NCI-H1417 (cell line): ENCODE measurements around the gene JDP2.

Experiments
- DNase-seq, 3 experiments: peaks; one replicate each; lab custom pipeline; 2025; lab: John Stamatoyannopoulos, UW

The JDP2 gene

GRCh38 chr14:75484711-75485429, 57.0 kb downstream of the JDP2 start:
- DNase-seq, result peak in 1 of 3 experiments; percentile 19

- DNase-seq, result no peak
These were observed 58.5 kb downstream of the JDP2 start for GRCh38 chr14:75486318-75486717.

GRCh38 chr14:75487155-75487671, 59.4 kb downstream of the JDP2 start:
- peak in 2 of 3 experiments; percentile 8 to 12 for DNase-seq

- DNase-seq, result peak in 2 of 3 experiments; percentile 22 to 28
These were observed 61.6 kb downstream of the JDP2 start for GRCh38 chr14:75489480-75489837.

- no peak for DNase-seq
These were observed 63.7 kb downstream of the JDP2 start for GRCh38 chr14:75491376-75491978.

- DNase-seq, result no peak
These were observed 65.2 kb downstream of the JDP2 start for GRCh38 chr14:75492832-75493591.

GRCh38 chr14:75493592-75494087, 65.8 kb downstream of the JDP2 start:
- no peak for DNase-seq

GRCh38 chr14:75494896-75495295, 67.1 kb downstream of the JDP2 start:
- no peak for DNase-seq

GRCh38 chr14:75495399-75495798, 67.6 kb downstream of the JDP2 start:
- no peak for DNase-seq

GRCh38 chr14:75495882-75496281, 68.1 kb downstream of the JDP2 start:
- no peak for DNase-seq

- DNase-seq, result no peak
These were observed 68.9 kb downstream of the JDP2 start for GRCh38 chr14:75496755-75497154.

GRCh38 chr14:75497191-75497590, 69.4 kb downstream of the JDP2 start:
- no peak for DNase-seq

GRCh38 chr14:75497701-75498100, 69.9 kb downstream of the JDP2 start:
- DNase-seq, result no peak

- peak in 1 of 3 experiments; percentile 8 for DNase-seq
These were observed 71.5 kb downstream of the JDP2 start for GRCh38 chr14:75499084-75499875.

GRCh38 chr14:75501080-75501479, 73.3 kb downstream of the JDP2 start:
- no peak for DNase-seq

GRCh38 chr14:75504411-75504810, 76.6 kb downstream of the JDP2 start:
- DNase-seq, result no peak

GRCh38 chr14:75506930-75507329, 79.1 kb downstream of the JDP2 start:
- no peak for DNase-seq

- no peak for DNase-seq
These were observed 82.7 kb downstream of the JDP2 start for GRCh38 chr14:75510547-75510946.

GRCh38 chr14:75511201-75511600, 83.4 kb downstream of the JDP2 start:
- DNase-seq, result no peak

GRCh38 chr14:75513911-75514672, 86.3 kb downstream of the JDP2 start:
- DNase-seq, result no peak
